Keratinocyte (primary cell): ENCODE measurements around the gene RTP2. TPM values are rescaled to one million over a fixed set of nuclear protein-coding genes. Genes with fewer than 3 reads are reported as not detected.

ENCODE experiments used
- DNase-seq: peaks from one replicate; pipeline ENCODE4 v3.0.0-alpha.2; 2011; ENCODE audit warnings: low read depth, missing footprints, low spot score
- FAIRE-seq: peaks from 2 replicates; lab custom pipeline; 2011; peaks lifted over from hg19 to GRCh38; lab: Jason Lieb, UNC
- H2AFZ ChIP-seq: 2 replicates; pipeline ENCODE4 v1.6.0; 2012; ENCODE audit warnings: low read length, control low read depth, inconsistent platforms; ENCODE audit not compliant: control insufficient read depth
- H3K27ac ChIP-seq: 2 replicates; pipeline ENCODE4 v1.5.1; 2011; ENCODE audit warnings: low read length; ENCODE audit not compliant: control insufficient read depth, insufficient read depth
- H3K27me3 ChIP-seq: 3 replicates; pipeline ENCODE4 v1.6.0; 2011; ENCODE audit warnings: low read length; ENCODE audit not compliant: control insufficient read depth, insufficient read depth; ENCODE audit errors: extremely low read depth
- H3K36me3 ChIP-seq, 2 experiments: 2 replicates in 1 of 2; 3 replicates in 1 of 2; pipeline ENCODE4 v1.5.1; 2011; ENCODE audit warnings: low read length in 2 of 2, mild to moderate bottlenecking in 1 of 2; ENCODE audit not compliant: control insufficient read depth in 2 of 2, insufficient read depth in 2 of 2; ENCODE audit errors: extremely low read depth in 1 of 2
- H3K4me1 ChIP-seq: 3 replicates; pipeline ENCODE4 v1.5.1; 2011; ENCODE audit warnings: low read length; ENCODE audit not compliant: control insufficient read depth, insufficient read depth; ENCODE audit errors: extremely low read depth
- H3K4me2 ChIP-seq: 3 replicates; pipeline ENCODE4 v1.6.0; 2011; ENCODE audit warnings: low read depth, low read length; ENCODE audit not compliant: control insufficient read depth, insufficient read depth; ENCODE audit errors: extremely low read depth
- H3K4me3 ChIP-seq, 3 experiments: fragments of 200-600 bp in 1 of 3; sonication (generic) in 1 of 3; 2 replicates in 2 of 3; 3 replicates in 1 of 3; pipeline ENCODE4 v1.5.1; 2011 to 2016; ENCODE audit warnings: low read length in 3 of 3, mild to moderate bottlenecking in 3 of 3, control low read depth in 2 of 3, inconsistent platforms in 1 of 3, low read depth in 1 of 3, mixed read lengths in 1 of 3, mixed run types in 1 of 3, moderate library complexity in 1 of 3; ENCODE audit not compliant: control insufficient read depth in 2 of 3, insufficient read depth in 2 of 3; ENCODE audit errors: extremely low read depth in 1 of 3
- H3K79me2 ChIP-seq: 2 replicates; pipeline ENCODE4 v1.6.0; 2012; ENCODE audit warnings: low read length; ENCODE audit not compliant: control insufficient read depth, insufficient read depth
- H3K9ac ChIP-seq: 3 replicates; pipeline ENCODE4 v1.6.0; 2011; ENCODE audit warnings: low read length; ENCODE audit not compliant: control insufficient read depth, insufficient read depth; ENCODE audit errors: extremely low read depth
- H3K9me1 ChIP-seq: 3 replicates; pipeline ENCODE4 v1.6.0; 2011; ENCODE audit warnings: low read length; ENCODE audit not compliant: control insufficient read depth, insufficient read depth; ENCODE audit errors: extremely low read depth
- H3K9me3 ChIP-seq: 2 replicates; pipeline ENCODE4 v1.5.1; 2012; ENCODE audit warnings: low read depth, low read length; ENCODE audit not compliant: control insufficient read depth
- H4K20me1 ChIP-seq: 3 replicates; pipeline ENCODE4 v1.6.0; 2011; ENCODE audit warnings: low read length; ENCODE audit not compliant: control insufficient read depth, insufficient read depth; ENCODE audit errors: extremely low read depth
- EZH2 ChIP-seq: IDR thresholded peaks from one replicate; pipeline ENCODE4 v1.6.1; 2012; ENCODE audit warnings: inconsistent platforms, mild to moderate bottlenecking, low read length, moderate library complexity
- dilution Hi-C: fragments of 300-500 bp; cut with MboI; formaldehyde crosslinking; loops from one replicate; pipeline ENCODE4 v1.7.0; 2020; ENCODE audit warnings: low sequenced_read_pairs; ENCODE audit not compliant: extremely low pct_ligation_motif_present
- polyA plus RNA-seq, 5 experiments: library from polyadenylated mRNA; depleted of rRNA in 3 of 5; stranded (reverse) in 3 of 5; stranded (forward) in 1 of 5; unstranded in 1 of 5; fragments of >200 nt; gene quantifications; 1 replicate in 1 of 5; 2 replicates in 3 of 5; 3 replicates in 1 of 5; pipeline versions ENCODE4 v1.2.1 to v1.2.3, GENCODE V29; 2011 to 2012; ENCODE audit warnings: missing spikeins in 2 of 5, low read depth in 1 of 5, low replicate concordance in 1 of 5
- TF ChIP-seq, protein P1 (sequence below), 3 experiments: IDR thresholded peaks in 1 of 3; conservative IDR thresholded peaks in 1 of 3; optimal IDR thresholded peaks in 1 of 3; 2 replicates in 2 of 3; 3 replicates in 1 of 3; pipeline versions ENCODE3 to v1.5.1; 2011; ENCODE audit warnings: low read length in 3 of 3, mild to moderate bottlenecking in 3 of 3, moderate library complexity in 2 of 3, control low read depth in 1 of 3, inconsistent platforms in 1 of 3; ENCODE audit not compliant: insufficient read depth in 2 of 3; ENCODE audit errors: extremely low read depth in 1 of 3

Gene RTP2
- polyA plus RNA-seq, 1 donor (not counting 4 experiments of a cell fraction or from before 2014, with no cell fraction given), result not detected

DNA sequence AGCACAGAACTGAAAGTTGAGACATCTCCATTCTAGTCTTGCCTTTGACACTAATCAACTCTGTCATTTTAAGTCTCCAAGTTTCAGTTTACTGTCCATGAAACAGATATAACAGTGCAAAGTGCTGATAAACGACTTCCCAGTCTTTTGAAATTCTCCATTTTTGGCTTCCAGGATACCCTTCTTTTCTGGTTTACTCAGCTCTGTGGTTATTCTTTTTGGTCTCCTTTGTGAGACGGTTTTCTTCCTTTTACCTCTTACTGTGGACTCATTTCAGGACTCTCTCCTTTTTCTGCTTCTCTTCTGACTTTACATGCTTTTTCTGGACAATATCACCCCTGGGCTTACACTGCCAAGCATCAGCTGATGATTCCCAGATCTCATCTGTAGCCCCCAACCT is 51.1 kb downstream of the RTP2 start:
- Histone ChIP-seq H3K79me2 (no peaks in the 10 kb centered on the region), H3K9ac (no peak overlapping the region), H3K4me3 (no peak overlapping the region), H4K20me1 (no peaks in the 10 kb centered on the region), H3K27me3 (peaks cover 9% of the 10 kb centered on the region), H3K9me1 (no peaks in the 10 kb centered on the region), H3K27ac (no peak overlapping the region), H3K9me3 (no peaks in the 10 kb centered on the region), H3K4me2 (no peak overlapping the region), H3K36me3 (no peaks in the 10 kb centered on the region), H3K4me1 (no peaks in the 10 kb centered on the region), H2AFZ (no peak overlapping the region)
- TF ChIP-seq EZH2, result no peak
- TF ChIP-seq, protein P1, sequence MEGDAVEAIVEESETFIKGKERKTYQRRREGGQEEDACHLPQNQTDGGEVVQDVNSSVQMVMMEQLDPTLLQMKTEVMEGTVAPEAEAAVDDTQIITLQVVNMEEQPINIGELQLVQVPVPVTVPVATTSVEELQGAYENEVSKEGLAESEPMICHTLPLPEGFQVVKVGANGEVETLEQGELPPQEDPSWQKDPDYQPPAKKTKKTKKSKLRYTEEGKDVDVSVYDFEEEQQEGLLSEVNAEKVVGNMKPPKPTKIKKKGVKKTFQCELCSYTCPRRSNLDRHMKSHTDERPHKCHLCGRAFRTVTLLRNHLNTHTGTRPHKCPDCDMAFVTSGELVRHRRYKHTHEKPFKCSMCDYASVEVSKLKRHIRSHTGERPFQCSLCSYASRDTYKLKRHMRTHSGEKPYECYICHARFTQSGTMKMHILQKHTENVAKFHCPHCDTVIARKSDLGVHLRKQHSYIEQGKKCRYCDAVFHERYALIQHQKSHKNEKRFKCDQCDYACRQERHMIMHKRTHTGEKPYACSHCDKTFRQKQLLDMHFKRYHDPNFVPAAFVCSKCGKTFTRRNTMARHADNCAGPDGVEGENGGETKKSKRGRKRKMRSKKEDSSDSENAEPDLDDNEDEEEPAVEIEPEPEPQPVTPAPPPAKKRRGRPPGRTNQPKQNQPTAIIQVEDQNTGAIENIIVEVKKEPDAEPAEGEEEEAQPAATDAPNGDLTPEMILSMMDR (optimal IDR thresholded peaks at IDR 0.05 in 1 of 3, IDR thresholded peaks at IDR 0.05 in 1 of 3, conservative IDR thresholded peaks at IDR 0.05 in 1 of 3; ENCODE audit: extremely low read depth in 1 of 3, insufficient read depth in 2 of 3, low read length in 3 of 3), result no peak
- FAIRE-seq (no peak), DNase-seq (no peak)
- dilution Hi-C loops, result no loop called here

Other genes with a start within 250 kb of the RTP2 start
- gene SST, start 32.2 kb downstream of the RTP2 start, polyA plus RNA-seq, result not detected in 3 replicates
- 4.1 to 7.8 TPM (median 7.7 TPM) in 3 replicates for gene BCL6, start 42.9 kb upstream of the RTP2 start, polyA plus RNA-seq